ENCODE data around the gene GULP1.

GULP1 gene

DNA sequence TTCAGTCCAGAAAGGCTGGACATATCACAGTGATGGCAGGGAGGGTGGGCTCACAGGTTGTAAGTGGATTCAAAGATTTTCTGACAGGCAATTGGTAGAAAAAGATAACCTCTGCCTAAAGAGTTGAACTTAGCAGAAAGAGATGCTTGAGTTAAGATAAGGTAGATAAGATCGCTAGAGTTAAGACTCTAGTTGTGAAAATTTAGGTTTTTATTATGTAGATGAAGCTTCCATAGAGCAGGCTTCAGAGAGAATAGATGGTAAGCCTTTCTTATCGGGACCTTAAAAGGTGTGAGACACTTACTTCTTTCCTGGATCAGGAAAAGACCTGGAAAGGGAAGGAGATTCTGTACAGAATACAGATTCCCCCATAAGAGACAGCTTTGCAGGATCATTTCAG, 134.4 kb downstream of the GULP1 start (continued):
- TF ChIP-seq, protein P1, sequence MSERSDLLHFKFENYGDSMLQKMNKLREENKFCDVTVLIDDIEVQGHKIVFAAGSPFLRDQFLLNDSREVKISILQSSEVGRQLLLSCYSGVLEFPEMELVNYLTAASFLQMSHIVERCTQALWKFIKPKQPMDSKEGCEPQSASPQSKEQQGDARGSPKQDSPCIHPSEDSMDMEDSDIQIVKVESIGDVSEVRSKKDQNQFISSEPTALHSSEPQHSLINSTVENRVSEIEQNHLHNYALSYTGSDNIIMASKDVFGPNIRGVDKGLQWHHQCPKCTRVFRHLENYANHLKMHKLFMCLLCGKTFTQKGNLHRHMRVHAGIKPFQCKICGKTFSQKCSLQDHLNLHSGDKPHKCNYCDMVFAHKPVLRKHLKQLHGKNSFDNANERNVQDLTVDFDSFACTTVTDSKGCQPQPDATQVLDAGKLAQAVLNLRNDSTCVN (tag by site-specific recombination; optimal IDR thresholded peaks at IDR 0.05), result no peak
- TF ChIP-seq ZEB2 (tag by site-specific recombination; IDR thresholded peaks at IDR 0.05) (no peak), ZNF416 (tag by site-specific recombination; IDR thresholded peaks at IDR 0.05) (no peak), ZNF529 (tag by site-specific recombination; IDR thresholded peaks at IDR 0.05; ENCODE audit: insufficient replicate concordance) (no peak), ZNF324 (tag by site-specific recombination; IDR thresholded peaks at IDR 0.05) (no peak)
- TF ChIP-seq, protein P2, sequence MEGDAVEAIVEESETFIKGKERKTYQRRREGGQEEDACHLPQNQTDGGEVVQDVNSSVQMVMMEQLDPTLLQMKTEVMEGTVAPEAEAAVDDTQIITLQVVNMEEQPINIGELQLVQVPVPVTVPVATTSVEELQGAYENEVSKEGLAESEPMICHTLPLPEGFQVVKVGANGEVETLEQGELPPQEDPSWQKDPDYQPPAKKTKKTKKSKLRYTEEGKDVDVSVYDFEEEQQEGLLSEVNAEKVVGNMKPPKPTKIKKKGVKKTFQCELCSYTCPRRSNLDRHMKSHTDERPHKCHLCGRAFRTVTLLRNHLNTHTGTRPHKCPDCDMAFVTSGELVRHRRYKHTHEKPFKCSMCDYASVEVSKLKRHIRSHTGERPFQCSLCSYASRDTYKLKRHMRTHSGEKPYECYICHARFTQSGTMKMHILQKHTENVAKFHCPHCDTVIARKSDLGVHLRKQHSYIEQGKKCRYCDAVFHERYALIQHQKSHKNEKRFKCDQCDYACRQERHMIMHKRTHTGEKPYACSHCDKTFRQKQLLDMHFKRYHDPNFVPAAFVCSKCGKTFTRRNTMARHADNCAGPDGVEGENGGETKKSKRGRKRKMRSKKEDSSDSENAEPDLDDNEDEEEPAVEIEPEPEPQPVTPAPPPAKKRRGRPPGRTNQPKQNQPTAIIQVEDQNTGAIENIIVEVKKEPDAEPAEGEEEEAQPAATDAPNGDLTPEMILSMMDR (tag by site-specific recombination; IDR thresholded peaks at IDR 0.05), result no peak

DNA sequence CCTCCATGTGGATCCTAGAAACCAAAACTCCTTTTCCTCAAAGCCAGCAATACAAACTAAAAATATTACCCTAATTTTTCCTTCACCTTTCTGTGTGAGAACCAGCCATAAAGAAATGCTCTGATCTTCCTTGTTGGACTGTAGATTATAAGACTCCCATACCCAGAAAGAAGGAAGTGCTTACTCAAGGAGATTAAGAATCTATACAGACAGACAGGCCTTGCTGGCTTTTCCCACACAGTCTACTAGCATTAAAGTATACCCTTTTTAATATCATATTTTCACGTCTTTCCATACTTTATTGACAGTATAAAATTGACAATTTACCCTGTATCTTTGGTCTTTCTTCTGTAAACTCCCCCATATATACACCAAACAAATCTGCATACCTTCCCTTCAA, 139.0 kb downstream of the GULP1 start:
- H3K36me3 ChIP-seq (ENCODE audit: control insufficient read depth in 2 of 2, insufficient read depth in 1 of 2, low read length in 2 of 2), result no peaks in the 10 kb centered on the region
- ChIA-PET CTCF (interaction anchor here (0.5 to 0.6 kb wide), 2 partner anchors 62 to 320 kb away, joined by 3 to 4 read pairs; no protein-coding TSS in a partner anchor), POLR2A (no interaction called here)
- no peak overlapping the region for H3K27ac ChIP-seq (ENCODE audit: extremely low read depth, low read depth, low read length)
- no peaks in the 10 kb centered on the region for H3K4me1 ChIP-seq (ENCODE audit: control insufficient read depth, insufficient read depth, low read length)
- no peak overlapping the region for H3K4me3 ChIP-seq (ENCODE audit: low read depth, low read length)
- TF ChIP-seq, protein P3, sequence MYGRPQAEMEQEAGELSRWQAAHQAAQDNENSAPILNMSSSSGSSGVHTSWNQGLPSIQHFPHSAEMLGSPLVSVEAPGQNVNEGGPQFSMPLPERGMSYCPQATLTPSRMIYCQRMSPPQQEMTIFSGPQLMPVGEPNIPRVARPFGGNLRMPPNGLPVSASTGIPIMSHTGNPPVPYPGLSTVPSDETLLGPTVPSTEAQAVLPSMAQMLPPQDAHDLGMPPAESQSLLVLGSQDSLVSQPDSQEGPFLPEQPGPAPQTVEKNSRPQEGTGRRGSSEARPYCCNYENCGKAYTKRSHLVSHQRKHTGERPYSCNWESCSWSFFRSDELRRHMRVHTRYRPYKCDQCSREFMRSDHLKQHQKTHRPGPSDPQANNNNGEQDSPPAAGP (tag by site-specific recombination; IDR thresholded peaks at IDR 0.05), result no peak
- TF ChIP-seq, protein P4, sequence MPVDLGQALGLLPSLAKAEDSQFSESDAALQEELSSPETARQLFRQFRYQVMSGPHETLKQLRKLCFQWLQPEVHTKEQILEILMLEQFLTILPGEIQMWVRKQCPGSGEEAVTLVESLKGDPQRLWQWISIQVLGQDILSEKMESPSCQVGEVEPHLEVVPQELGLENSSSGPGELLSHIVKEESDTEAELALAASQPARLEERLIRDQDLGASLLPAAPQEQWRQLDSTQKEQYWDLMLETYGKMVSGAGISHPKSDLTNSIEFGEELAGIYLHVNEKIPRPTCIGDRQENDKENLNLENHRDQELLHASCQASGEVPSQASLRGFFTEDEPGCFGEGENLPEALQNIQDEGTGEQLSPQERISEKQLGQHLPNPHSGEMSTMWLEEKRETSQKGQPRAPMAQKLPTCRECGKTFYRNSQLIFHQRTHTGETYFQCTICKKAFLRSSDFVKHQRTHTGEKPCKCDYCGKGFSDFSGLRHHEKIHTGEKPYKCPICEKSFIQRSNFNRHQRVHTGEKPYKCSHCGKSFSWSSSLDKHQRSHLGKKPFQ (tag by site-specific recombination; IDR thresholded peaks at IDR 0.05), result no peak
- TF ChIP-seq ZNF677 (tag by site-specific recombination; IDR thresholded peaks at IDR 0.05) (no peak), ZNF521 (tag by site-specific recombination; IDR thresholded peaks at IDR 0.05) (no peak), REPIN1 (tag by site-specific recombination; IDR thresholded peaks at IDR 0.05; ENCODE audit: low read depth) (no peak), ZNF843 (tag by site-specific recombination; IDR thresholded peaks at IDR 0.05) (no peak)
- TF ChIP-seq, protein P5, sequence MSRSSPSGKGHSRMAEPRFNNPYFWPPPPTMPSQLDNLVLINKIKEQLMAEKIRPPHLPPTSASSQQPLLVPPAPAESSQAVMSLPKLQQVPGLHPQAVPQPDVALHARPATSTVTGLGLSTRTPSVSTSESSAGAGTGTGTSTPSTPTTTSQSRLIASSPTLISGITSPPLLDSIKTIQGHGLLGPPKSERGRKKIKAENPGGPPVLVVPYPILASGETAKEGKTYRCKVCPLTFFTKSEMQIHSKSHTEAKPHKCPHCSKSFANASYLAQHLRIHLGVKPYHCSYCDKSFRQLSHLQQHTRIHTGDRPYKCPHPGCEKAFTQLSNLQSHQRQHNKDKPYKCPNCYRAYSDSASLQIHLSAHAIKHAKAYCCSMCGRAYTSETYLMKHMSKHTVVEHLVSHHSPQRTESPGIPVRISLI (tag by site-specific recombination; IDR thresholded peaks at IDR 0.05), result no peak
- TF ChIP-seq, protein P6, sequence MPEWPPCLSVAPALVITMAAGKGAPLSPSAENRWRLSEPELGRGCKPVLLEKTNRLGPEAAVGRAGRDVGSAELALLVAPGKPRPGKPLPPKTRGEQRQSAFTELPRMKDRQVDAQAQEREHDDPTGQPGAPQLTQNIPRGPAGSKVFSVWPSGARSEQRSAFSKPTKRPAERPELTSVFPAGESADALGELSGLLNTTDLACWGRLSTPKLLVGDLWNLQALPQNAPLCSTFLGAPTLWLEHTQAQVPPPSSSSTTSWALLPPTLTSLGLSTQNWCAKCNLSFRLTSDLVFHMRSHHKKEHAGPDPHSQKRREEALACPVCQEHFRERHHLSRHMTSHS (tag by site-specific recombination; IDR thresholded peaks at IDR 0.05), result no peak
- no peaks in the 10 kb centered on the region for H3K9me3 ChIP-seq (ENCODE audit: control insufficient read depth, insufficient read depth, low read depth, low read length)

DNA sequence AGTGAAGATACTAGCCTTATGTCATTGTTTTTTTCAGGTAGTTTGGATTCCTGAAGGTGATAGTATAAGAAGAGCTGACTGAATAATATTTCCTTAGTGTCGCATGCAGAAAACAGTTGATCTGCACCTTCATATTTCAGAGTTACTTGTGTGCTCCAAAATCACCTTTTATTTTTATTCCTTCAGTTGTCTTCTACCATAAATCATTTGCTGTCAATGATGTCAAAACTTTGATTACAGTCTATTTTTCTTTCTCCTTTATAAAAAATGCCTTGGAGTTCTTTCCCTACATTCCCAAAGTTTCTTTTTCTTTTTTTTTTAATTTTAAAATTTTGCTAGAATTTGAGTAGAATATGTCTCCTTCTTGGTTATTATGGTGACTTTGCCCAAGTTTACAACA, 142.3 kb downstream of the GULP1 start:
- POLR2A ChIA-PET, result no interaction called here

More for the DNA sequence above, 142.3 kb downstream of the GULP1 start:
- Histone ChIP-seq H3K27ac (ENCODE audit: extremely low read depth, low read depth, low read length) (no peak overlapping the region), H3K4me1 (ENCODE audit: control insufficient read depth, insufficient read depth, low read length) (no peaks in the 10 kb centered on the region), H3K9me3 (ENCODE audit: control insufficient read depth, insufficient read depth, low read depth, low read length) (no peaks in the 10 kb centered on the region), H3K4me3 (ENCODE audit: low read depth, low read length) (no peak overlapping the region), H3K36me3 (ENCODE audit: control insufficient read depth in 2 of 2, insufficient read depth in 1 of 2, low read length in 2 of 2) (no peaks in the 10 kb centered on the region)
- TF ChIP-seq ZNF175 (tag by site-specific recombination; IDR thresholded peaks at IDR 0.05) (no peak), ZNF658 (tag by site-specific recombination; IDR thresholded peaks at IDR 0.05) (no peak), ZNF16 (tag by site-specific recombination; IDR thresholded peaks at IDR 0.05; ENCODE audit: low read depth) (no peak), ZEB2 (tag by site-specific recombination; IDR thresholded peaks at IDR 0.05) (no peak), ZNF132 (tag by site-specific recombination; IDR thresholded peaks at IDR 0.05; ENCODE audit: borderline replicate concordance) (no peak), ZNF214 (tag by site-specific recombination; IDR thresholded peaks at IDR 0.05; ENCODE audit: borderline replicate concordance) (no peak)
- TF ChIP-seq, protein P7, sequence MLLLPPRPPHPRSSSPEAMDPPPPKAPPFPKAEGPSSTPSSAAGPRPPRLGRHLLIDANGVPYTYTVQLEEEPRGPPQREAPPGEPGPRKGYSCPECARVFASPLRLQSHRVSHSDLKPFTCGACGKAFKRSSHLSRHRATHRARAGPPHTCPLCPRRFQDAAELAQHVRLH (tag by site-specific recombination; IDR thresholded peaks at IDR 0.05), result no peak
- CTCF ChIA-PET, result interaction anchor here (0.5 kb wide), 1 partner anchor 42 kb away, joined by 3 read pairs; no protein-coding TSS in a partner anchor

Data from HEK293 (cell line).